ENCODE results near the gene ARMH3. TPM values are rescaled to one million over a fixed set of nuclear protein-coding genes. Genes with fewer than 3 reads are reported as not detected.

The ARMH3 gene
- total RNA-seq, 2 experiments from 2014 or later = 12.3 to 12.6 TPM

DNA sequence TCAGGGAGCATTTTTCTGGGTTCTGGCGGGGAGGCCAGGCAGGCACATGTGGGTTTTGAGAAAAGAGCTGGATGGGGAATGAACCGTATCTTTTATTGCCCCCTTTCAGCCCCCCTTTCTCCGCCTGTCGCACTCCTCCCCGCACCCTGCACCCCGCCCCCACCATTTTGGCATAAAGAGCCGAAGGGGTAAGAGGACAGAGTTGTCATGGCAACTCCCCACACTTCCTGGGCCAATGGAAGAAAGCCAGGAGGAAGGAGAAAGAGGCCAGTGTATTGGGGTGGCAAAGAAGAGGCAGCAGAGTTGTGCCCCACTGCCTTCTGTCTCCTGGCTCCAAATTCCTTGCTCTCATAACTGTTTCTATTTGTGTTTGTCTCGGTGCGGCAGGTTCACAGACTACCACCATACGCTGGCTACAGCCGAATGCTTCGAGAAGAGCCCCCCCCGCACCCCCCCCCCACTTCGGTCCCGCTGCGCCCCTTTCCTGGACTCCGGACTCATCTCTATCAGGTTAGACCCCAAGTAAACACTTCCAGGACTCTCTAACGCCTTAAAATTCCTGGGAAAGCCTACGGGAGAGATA is 215.8 kb downstream of the ARMH3 start:
- Mint-ChIP-seq H3K9me3 (no peaks in the 10 kb centered on the region), H3K4me1 (ENCODE audit: low read depth) (peaks cover 46% of the 10 kb centered on the region), H3K4me3 (peak overlapping the region; percentile 76), H3K27me3 (ENCODE audit: low read depth) (peaks cover 14% of the 10 kb centered on the region), H3K36me3 (ENCODE audit: low read depth) (no peaks in the 10 kb centered on the region), H3K27ac (no peak overlapping the region)
- intact Hi-C loops (cut with micrococcal nuclease) = loop anchor here (1.0 to 5.0 kb wide), 6 partner anchors 22 to 292 kb away; partner anchors contain the start of genes OGA and PPRC1
- CTCF ChIA-PET = interaction anchor here (0.7 to 5.5 kb wide), 37 partner anchors 8 to 272 kb away, joined by 3 to 97 read pairs (median 5); partner anchors contain the start of genes NPM3 and OGA
- DNase-seq = peak; percentile 39

DNA sequence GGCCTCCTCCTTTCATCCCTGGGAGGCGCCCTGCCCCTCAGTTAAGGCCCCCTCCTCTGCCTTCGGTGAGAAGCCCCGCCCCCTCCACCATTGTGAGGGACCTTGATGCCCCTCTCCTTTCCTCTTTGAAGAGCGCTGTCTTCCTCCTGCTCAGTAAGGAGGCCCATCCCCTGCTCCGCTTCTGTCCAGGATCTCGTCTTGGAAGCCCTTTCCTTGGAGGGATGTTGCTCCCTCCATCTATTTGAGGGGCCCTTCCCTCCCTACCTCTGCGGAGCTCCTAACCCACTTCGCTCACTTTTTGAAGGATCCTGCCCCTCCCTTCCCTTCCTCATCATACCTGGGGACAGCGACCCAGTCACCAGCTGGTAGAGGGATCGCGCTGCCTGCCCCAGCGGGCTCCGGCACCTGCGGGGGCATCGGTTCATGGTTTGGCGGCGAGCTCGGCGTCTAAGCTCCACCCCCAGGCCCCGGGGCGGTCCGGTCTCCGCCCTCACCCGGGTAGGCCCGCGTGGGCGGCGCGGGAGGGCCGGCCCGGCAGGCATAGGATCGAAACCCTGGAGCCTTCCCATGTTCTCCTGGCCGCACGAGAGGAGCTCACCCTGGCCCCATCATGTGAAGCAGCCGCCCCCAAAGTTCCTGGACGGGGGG is 216.4 kb downstream of the ARMH3 start:
- Mint-ChIP-seq H3K27me3 (ENCODE audit: low read depth) (peaks cover 14% of the 10 kb centered on the region), H3K4me1 (ENCODE audit: low read depth) (peaks cover 51% of the 10 kb centered on the region), H3K27ac (no peak overlapping the region), H3K4me3 (peak overlapping the region; percentile 76), H3K9me3 (no peaks in the 10 kb centered on the region), H3K36me3 (ENCODE audit: low read depth) (no peaks in the 10 kb centered on the region)
- DNase-seq = peak; percentile 54
- intact Hi-C loops (cut with micrococcal nuclease) = loop anchor here (1.0 to 5.0 kb wide), 6 partner anchors 21 to 293 kb away; partner anchors contain the start of genes OGA and PPRC1
- CTCF ChIA-PET = interaction anchor here (0.7 to 5.5 kb wide), 13 partner anchors 21 to 273 kb away, joined by 3 to 97 read pairs (median 5); partner anchors contain the start of genes NPM3 and OGA

- Mint-ChIP-seq H3K36me3 (ENCODE audit: low read depth) (no peaks in the 10 kb centered on the region), H3K4me1 (ENCODE audit: low read depth) (peaks cover 52% of the 10 kb centered on the region), H3K27ac (no peak overlapping the region), H3K4me3 (peak overlapping the region; percentile 76), H3K9me3 (no peaks in the 10 kb centered on the region), H3K27me3 (ENCODE audit: low read depth) (peaks cover 14% of the 10 kb centered on the region)
- intact Hi-C loops (cut with micrococcal nuclease) = no loop called here
- CTCF ChIA-PET = interaction anchor here (0.7 to 5.5 kb wide), 7 partner anchors 20 to 273 kb away, joined by 3 to 97 read pairs (median 6); partner anchors contain the start of gene OGA
- DNase-seq = no peak
Observed at GRCh38 chr10:101839002-101839401, 217.0 kb downstream of the ARMH3 start.

DNA sequence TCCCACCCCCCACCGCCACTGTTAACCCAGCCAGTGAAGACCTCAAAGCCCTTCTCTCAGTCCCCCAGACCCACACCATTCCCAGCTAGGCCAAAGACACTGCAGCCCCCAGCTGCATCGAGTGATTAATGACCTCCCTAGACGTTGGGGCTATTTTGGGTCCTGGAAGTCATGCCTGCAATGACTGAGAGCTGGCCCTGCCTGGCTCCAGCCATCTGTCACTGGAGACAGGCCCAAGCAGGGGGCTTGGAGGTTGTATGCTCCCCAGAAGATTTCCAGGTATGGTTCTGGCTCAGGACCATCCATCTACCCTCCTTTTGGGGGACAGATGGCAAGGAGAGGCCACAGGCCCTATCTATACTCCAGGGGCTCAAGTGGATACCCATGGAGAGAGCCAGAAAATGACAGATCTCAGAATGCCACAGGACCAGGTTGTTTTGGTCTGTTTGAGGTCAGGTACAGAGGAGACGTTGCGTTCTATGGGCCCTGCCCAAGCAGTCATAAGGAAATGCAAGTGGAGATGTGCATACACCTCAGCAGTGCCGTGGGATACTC is 217.5 kb downstream of the ARMH3 start:
- intact Hi-C loops (cut with micrococcal nuclease) = no loop called here
- H3K27me3 Mint-ChIP-seq (ENCODE audit: low read depth) = peaks cover 14% of the 10 kb centered on the region

GRCh38 chr10:101837748-101838147 is 218.2 kb downstream of the ARMH3 start:
- Mint-ChIP-seq H3K9me3 (no peaks in the 10 kb centered on the region), H3K27me3 (ENCODE audit: low read depth) (peaks cover 10% of the 10 kb centered on the region), H3K27ac (no peak overlapping the region), H3K4me1 (ENCODE audit: low read depth) (peaks cover 54% of the 10 kb centered on the region), H3K4me3 (no peak overlapping the region), H3K36me3 (ENCODE audit: low read depth) (no peaks in the 10 kb centered on the region)
- intact Hi-C loops (cut with micrococcal nuclease) = no loop called here
- DNase-seq = no peak
- CTCF ChIA-PET = interaction anchor here (1.1 to 3.5 kb wide), 6 partner anchors 19 to 275 kb away, joined by 3 to 17 read pairs (median 4); no protein-coding TSS in a partner anchor

More for the DNA sequence above, 217.5 kb downstream of the ARMH3 start:
- Mint-ChIP-seq H3K36me3 (ENCODE audit: low read depth) (no peaks in the 10 kb centered on the region), H3K9me3 (no peaks in the 10 kb centered on the region), H3K4me1 (ENCODE audit: low read depth) (peaks cover 55% of the 10 kb centered on the region), H3K27ac (no peak overlapping the region), H3K4me3 (no peak overlapping the region)
- no peak for DNase-seq
- CTCF ChIA-PET = interaction anchor here (0.9 to 5.5 kb wide), 4 partner anchors 50 to 274 kb away, joined by 3 to 97 read pairs (median 9); no protein-coding TSS in a partner anchor

- intact Hi-C loops (cut with micrococcal nuclease) = no loop called here
- DNase-seq = no peak
Observed at GRCh38 chr10:101835362-101835761, 220.6 kb downstream of the ARMH3 start.

GRCh38 chr10:101834341-101834740 is 221.6 kb downstream of the ARMH3 start:
- no peak for DNase-seq
- peaks cover 57% of the 10 kb centered on the region for H3K4me1 Mint-ChIP-seq (ENCODE audit: low read depth)
- H3K9me3 Mint-ChIP-seq = no peaks in the 10 kb centered on the region
- no peak overlapping the region for H3K4me3 Mint-ChIP-seq
- CTCF ChIA-PET = interaction anchor here (1.4 to 3.5 kb wide), 3 partner anchors 16 to 239 kb away, joined by 3 to 17 read pairs (median 12); partner anchors contain the start of gene OGA
- no peaks in the 10 kb centered on the region for H3K27me3 Mint-ChIP-seq (ENCODE audit: low read depth)
- no peak overlapping the region for H3K27ac Mint-ChIP-seq
- intact Hi-C loops (cut with micrococcal nuclease) = no loop called here
- H3K36me3 Mint-ChIP-seq (ENCODE audit: low read depth) = no peaks in the 10 kb centered on the region

More at GRCh38 chr10:101835362-101835761, 220.6 kb downstream of the ARMH3 start:
- Mint-ChIP-seq H3K4me1 (ENCODE audit: low read depth) (peaks cover 56% of the 10 kb centered on the region), H3K4me3 (no peak overlapping the region), H3K27me3 (ENCODE audit: low read depth) (no peaks in the 10 kb centered on the region), H3K27ac (no peak overlapping the region), H3K9me3 (no peaks in the 10 kb centered on the region), H3K36me3 (ENCODE audit: low read depth) (no peaks in the 10 kb centered on the region)
- CTCF ChIA-PET = interaction anchor here (0.7 to 3.5 kb wide), 16 partner anchors 8 to 238 kb away, joined by 3 to 17 read pairs (median 4); no protein-coding TSS in a partner anchor

DNA sequence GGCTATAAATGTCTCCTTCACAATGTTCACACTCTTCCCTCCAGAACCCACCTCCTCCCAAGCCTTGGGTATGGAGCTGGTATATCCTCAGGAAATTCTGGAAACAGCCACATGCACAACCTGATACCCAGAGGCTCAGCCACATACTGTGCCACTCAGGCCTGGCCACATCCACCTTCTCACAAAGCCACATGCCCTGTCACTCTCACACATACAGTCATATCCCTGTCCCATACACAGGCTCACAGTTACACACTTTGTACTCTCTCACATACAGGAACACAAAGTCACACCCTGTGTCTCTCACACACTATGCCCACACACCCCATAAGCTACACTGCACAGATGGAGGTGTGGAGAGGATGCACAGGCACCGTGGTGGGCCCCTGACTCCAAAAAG is 222.5 kb downstream of the ARMH3 start:
- Mint-ChIP-seq H3K4me3 (no peak overlapping the region), H3K27ac (no peak overlapping the region), H3K27me3 (ENCODE audit: low read depth) (no peaks in the 10 kb centered on the region), H3K36me3 (ENCODE audit: low read depth) (no peaks in the 10 kb centered on the region), H3K4me1 (ENCODE audit: low read depth) (peaks cover 53% of the 10 kb centered on the region), H3K9me3 (no peaks in the 10 kb centered on the region)
- intact Hi-C loops (cut with micrococcal nuclease) = no loop called here
- no peak for DNase-seq
- CTCF ChIA-PET = interaction anchor here (0.6 to 1.5 kb wide), 3 partner anchors 15 to 223 kb away, joined by 3 to 5 read pairs (median 3); partner anchors contain the start of gene OGA

DNA sequence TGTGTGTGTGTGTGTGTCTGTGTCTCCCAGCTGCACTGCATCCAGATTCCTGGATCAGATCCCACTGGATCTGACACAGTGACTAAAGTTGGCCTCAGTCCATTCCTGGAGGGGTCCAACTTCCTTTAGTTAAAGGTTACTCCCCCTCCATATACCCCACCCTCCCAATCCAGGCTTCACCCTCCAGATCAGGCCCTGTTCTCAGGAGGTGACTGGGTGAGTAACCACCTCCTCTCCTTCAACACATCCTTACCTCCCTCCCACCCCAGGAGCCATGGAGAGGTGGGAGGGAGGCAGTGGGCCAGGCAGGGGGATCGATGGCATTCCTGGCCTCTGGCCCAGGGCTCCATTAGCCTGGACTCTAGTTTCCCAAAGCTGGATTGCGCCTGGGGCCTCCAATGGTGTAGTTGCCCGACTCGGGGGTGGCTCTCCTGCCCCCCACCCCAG is 223.6 kb downstream of the ARMH3 start:
- H3K4me3 Mint-ChIP-seq = no peak overlapping the region
- H3K27me3 Mint-ChIP-seq (ENCODE audit: low read depth) = no peaks in the 10 kb centered on the region
- intact Hi-C loops (cut with micrococcal nuclease) = no loop called here
- no peaks in the 10 kb centered on the region for H3K36me3 Mint-ChIP-seq (ENCODE audit: low read depth)
- H3K27ac Mint-ChIP-seq = no peak overlapping the region
- peaks cover 53% of the 10 kb centered on the region for H3K4me1 Mint-ChIP-seq (ENCODE audit: low read depth)
- CTCF ChIA-PET = interaction anchor here (1.3 kb wide), 1 partner anchor 9 kb away, joined by 5 read pairs; no protein-coding TSS in a partner anchor
- H3K9me3 Mint-ChIP-seq = no peaks in the 10 kb centered on the region
- DNase-seq = no peak

- no peak for DNase-seq
- Mint-ChIP-seq H3K36me3 (ENCODE audit: low read depth) (no peaks in the 10 kb centered on the region), H3K4me3 (peak overlapping the region; percentile 72), H3K9me3 (no peaks in the 10 kb centered on the region), H3K27me3 (ENCODE audit: low read depth) (no peaks in the 10 kb centered on the region), H3K4me1 (ENCODE audit: low read depth) (peaks cover 53% of the 10 kb centered on the region), H3K27ac (peak overlapping the region; percentile 84)
- CTCF ChIA-PET = no interaction called here
- intact Hi-C loops (cut with micrococcal nuclease) = no loop called here
Observed at GRCh38 chr10:101831169-101831811, 224.7 kb downstream of the ARMH3 start.

DNA sequence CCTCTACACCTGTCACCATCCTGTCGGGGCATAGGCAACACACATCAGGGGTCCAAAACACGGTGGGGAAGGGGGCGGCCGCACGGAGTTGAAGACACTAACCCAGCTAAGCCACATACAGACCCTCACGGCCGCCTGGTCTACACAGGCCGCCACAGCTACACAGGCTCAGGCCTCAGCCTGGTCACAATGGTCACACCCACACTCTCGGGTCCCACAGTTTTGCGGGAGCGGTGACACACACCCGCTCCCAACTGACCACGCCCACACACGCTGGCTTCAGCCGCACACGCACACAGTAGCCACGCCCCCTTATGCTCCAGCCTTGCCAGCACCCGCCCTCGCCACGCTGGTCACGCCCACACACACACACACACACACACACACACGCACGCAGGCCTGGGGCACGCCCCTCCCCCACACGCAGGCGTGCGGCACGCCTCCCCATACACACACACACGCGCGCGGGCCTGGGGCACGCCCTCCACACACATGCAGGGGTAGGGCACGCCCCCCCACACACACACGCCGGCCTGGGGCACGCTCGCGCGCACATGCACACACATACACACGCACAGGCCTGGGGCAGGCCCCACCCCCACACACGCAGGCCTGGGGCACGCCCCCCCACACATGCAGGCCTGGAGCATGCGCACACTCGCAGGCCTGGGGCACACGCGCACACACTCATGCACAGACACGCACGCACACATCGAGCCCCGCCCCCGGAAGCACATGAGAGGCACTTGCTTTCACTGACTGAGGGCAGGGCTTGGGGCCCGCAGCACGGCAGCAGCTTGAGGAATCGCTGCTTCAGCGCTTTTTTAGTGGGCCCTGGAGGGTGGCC is 225.4 kb downstream of the ARMH3 start:
- peak overlapping the region; percentile 72 for H3K4me3 Mint-ChIP-seq
- intact Hi-C loops (cut with micrococcal nuclease) = loop anchor here (1.0 kb wide), 1 partner anchor 12 kb away; the partner anchor contains the start of gene OGA
- CTCF ChIA-PET = no interaction called here

More for the DNA sequence above, 225.4 kb downstream of the ARMH3 start:
- Mint-ChIP-seq H3K27ac (peak overlapping the region; percentile 84), H3K36me3 (ENCODE audit: low read depth) (no peaks in the 10 kb centered on the region), H3K4me1 (ENCODE audit: low read depth) (peaks cover 48% of the 10 kb centered on the region), H3K9me3 (no peaks in the 10 kb centered on the region), H3K27me3 (ENCODE audit: low read depth) (no peaks in the 10 kb centered on the region)
- DNase-seq = peak; percentile 88

All from activated naive CD4-positive, alpha-beta T cell treated with anti-CD3 and anti-CD28 coated beads for 36 hours (primary cell).